ENCODE results near the gene SCGB1A1. TPM values are rescaled to one million over a fixed set of nuclear protein-coding genes. Genes with fewer than 3 reads are reported as not detected.

SCGB1A1 gene
- total and polyA plus RNA-seq, 2 of the 13 experiments (the other 11 are each of a cell fraction or from before 2014, with no cell fraction given) = not detected

GRCh38 chr11:62400760-62401159 is 18.1 kb upstream of the SCGB1A1 start:
- TF ChIP-seq ZNF530 (CRISPR knock-in tag; IDR thresholded peaks at IDR 0.05; ENCODE audit: low read depth) (no peak), ZNF263 (CRISPR knock-in tag; IDR thresholded peaks at IDR 0.05) (0 out of 2 replicates have a peak, but pooled peaks have one; percentile 53), ZFY (CRISPR knock-in tag; IDR thresholded peaks at IDR 0.05) (0 out of 2 replicates have a peak, but pooled peaks have one; percentile 27), ZNF687 (CRISPR knock-in tag; IDR thresholded peaks at IDR 0.05) (peak; percentile 46; the same call in 1 of the 2 replicates), FOXP1 (IDR thresholded peaks at IDR 0.05) (no peak), FOXP1 (CRISPR knock-in tag; IDR thresholded peaks at IDR 0.05) (no peak), ZNF768 (CRISPR knock-in tag; IDR thresholded peaks at IDR 0.05) (peak; percentile 50; the same call in 1 of the 2 replicates), NFKB2 (CRISPR knock-in tag; IDR thresholded peaks at IDR 0.05; ENCODE audit: borderline replicate concordance) (peak; percentile 30; the same call in 1 of the 2 replicates), TAF15 (IDR thresholded peaks at IDR 0.05; ENCODE audit: low read depth, low read length, poor library complexity, severe bottlenecking) (no peak)
- H3K4me1 ChIP-seq (ENCODE audit: insufficient read depth, low read length) = peaks cover 52% of the 10 kb centered on the region
- no peak overlapping the region for H2AFZ ChIP-seq (ENCODE audit: low read length)
- intact Hi-C loops (cut with micrococcal nuclease; ENCODE audit: unreplicated experiment) = no loop called here
- H3K9me3 ChIP-seq (ENCODE audit: low read length) = no peaks in the 10 kb centered on the region
- in situ Hi-C loops (cut with HindIII; ENCODE audit: extremely low pct_ligation_motif_present, low pct_unique_long_range_greater_than_20kb) = no loop called here
- no peak overlapping the region for H3K4me3 ChIP-seq (replicated peaks in 1 of 3; ENCODE audit: insufficient read depth in 1 of 3, low read depth in 2 of 3, low read length in 3 of 3)
- ChIA-PET POLR2A (interaction anchor here (1.1 to 1.4 kb wide), 2 partner anchors 157 to 173 kb away, joined by 3 to 4 read pairs; partner anchors contain the start of gene EEF1G), CTCF (ENCODE audit: low intra/inter-chr PET ratio, low total read pairs) (no interaction called here)
- no peaks in the 10 kb centered on the region for H3K36me3 ChIP-seq (replicated peaks in 1 of 2; ENCODE audit: control insufficient read depth in 1 of 2, insufficient read depth in 2 of 2, low read length in 2 of 2)
- DNase-seq (ENCODE audit: low spot score) (no peak), ATAC-seq (peak; percentile 44), FAIRE-seq (no peak)
- no peak overlapping the region for H3K27ac ChIP-seq (ENCODE audit: extremely low read length, insufficient read depth, low read length)
- no TSS peak for BruUV-seq (replicated peaks)
- no peak overlapping the region for H3K9ac ChIP-seq (ENCODE audit: insufficient read depth, low read depth, low read length)
- H3K79me2 ChIP-seq (ENCODE audit: insufficient read depth, low read length) = no peaks in the 10 kb centered on the region
- H3K4me2 ChIP-seq (ENCODE audit: low read depth, low read length) = peak overlapping the region; percentile 54
- 5% methylated on average over 4 of the region's 9 CpGs for WGBS (ENCODE audit: low lambda C conversion rate)
- peaks cover 5 to 43% of the 10 kb centered on the region in 2 experiments; a peak in 4 of 5 replicates for H3K27me3 ChIP-seq (ENCODE audit: control insufficient read depth in 1 of 2, insufficient read depth in 2 of 2, low read length in 2 of 2)
- H4K20me1 ChIP-seq (ENCODE audit: insufficient read depth, low read length) = no peaks in the 10 kb centered on the region
